Endothelial cell of umbilical vein (primary cell): ENCODE measurements around the gene TACR1. TPM values are rescaled to one million over a fixed set of nuclear protein-coding genes. Genes with fewer than 3 reads are reported as not detected.

ENCODE experiments used
- BruUV-seq: library from RNA; stranded (reverse); fragments of 400-500 nt; replicated peaks from 2 replicates; lab custom pipeline; 2021; lab: Mats Ljungman, UMichigan
- CTCF ChIA-PET: fragments of 300-600, 350-600 bp; sonication (Branson Sonifier 250); formaldehyde crosslinking; loops from one replicate; lab custom pipeline; 2021; ENCODE audit warnings: antibody characterized with exemption, inconsistent platforms; lab: Charles Lee
- POLR2A ChIA-PET: fragments of 300-600, 350-600 bp; sonication (Branson Sonifier 250); formaldehyde crosslinking; loops from one replicate; lab custom pipeline; 2021; ENCODE audit warnings: antibody characterized with exemption, inconsistent platforms; lab: Charles Lee
- DNase-seq: peaks from one replicate; pipeline ENCODE4 v3.0.0-alpha.2; 2011; ENCODE audit warnings: low read depth, low spot score
- FAIRE-seq: peaks from 2 replicates; lab custom pipeline; 2011; peaks lifted over from hg19 to GRCh38; lab: Jason Lieb, UNC
- H2AFZ ChIP-seq: 2 replicates; pipeline ENCODE4 v1.6.0; 2012; ENCODE audit warnings: low read depth, low read length, control low read depth, inconsistent platforms
- H3K27ac ChIP-seq: 2 replicates; pipeline ENCODE4 v1.5.1; 2011; ENCODE audit warnings: low read depth, mild to moderate bottlenecking, control low read depth, low read length, moderate library complexity; ENCODE audit not compliant: insufficient read depth
- H3K27me3 ChIP-seq, 2 experiments: 2 replicates each; pipeline versions ENCODE4 v1.6.0 to v1.6.1; 2011; ENCODE audit warnings: low read length in 2 of 2, mixed read lengths in 1 of 2; ENCODE audit not compliant: control insufficient read depth in 2 of 2, insufficient read depth in 2 of 2
- H3K36me3 ChIP-seq, 2 experiments: 2 replicates in 1 of 2; 3 replicates in 1 of 2; pipeline ENCODE4 v1.5.1; 2011; ENCODE audit warnings: low read length in 2 of 2, mild to moderate bottlenecking in 1 of 2, moderate library complexity in 1 of 2; ENCODE audit not compliant: control insufficient read depth in 2 of 2, insufficient read depth in 2 of 2; ENCODE audit errors: extremely low read depth in 1 of 2
- H3K4me1 ChIP-seq: 3 replicates; pipeline ENCODE4 v1.5.1; 2011; ENCODE audit warnings: mild to moderate bottlenecking, low read length; ENCODE audit not compliant: control insufficient read depth, insufficient read depth; ENCODE audit errors: extremely low read depth
- H3K4me2 ChIP-seq: 2 replicates; pipeline ENCODE4 v1.6.1; 2011; ENCODE audit warnings: low read length, control low read depth, mixed read lengths; ENCODE audit not compliant: insufficient read depth
- H3K4me3 ChIP-seq, 3 experiments: fragments of 200-600 bp in 1 of 3; sonication (generic), shearing (Covaris generic) in 1 of 3; replicated peaks in 1 of 3; 2 replicates each; pipeline ENCODE4 v1.5.1; 2011 to 2016; ENCODE audit warnings: control low read depth in 3 of 3, low read length in 3 of 3, mild to moderate bottlenecking in 2 of 3, inconsistent platforms in 1 of 3, low read depth in 1 of 3, moderate library complexity in 1 of 3; ENCODE audit not compliant: insufficient read depth in 1 of 3
- H3K79me2 ChIP-seq: 2 replicates; pipeline ENCODE4 v1.6.0; 2012; ENCODE audit warnings: low read length, inconsistent platforms; ENCODE audit not compliant: control insufficient read depth, insufficient read depth
- H3K9ac ChIP-seq: replicated peaks from 2 replicates; pipeline ENCODE3; 2011; ENCODE audit warnings: low read length, control low read depth; ENCODE audit not compliant: insufficient read depth; ENCODE audit errors: extremely low read depth
- H3K9me1 ChIP-seq: replicated peaks from 3 replicates; pipeline ENCODE4 v1.6.0; 2011; ENCODE audit warnings: mild to moderate bottlenecking, low read length; ENCODE audit not compliant: control insufficient read depth, insufficient read depth; ENCODE audit errors: extremely low read depth
- H3K9me3 ChIP-seq: replicated peaks from 2 replicates; pipeline ENCODE4 v1.5.1; 2012; ENCODE audit warnings: low read length, inconsistent platforms; ENCODE audit not compliant: control insufficient read depth, insufficient read depth
- H4K20me1 ChIP-seq: replicated peaks from 2 replicates; pipeline ENCODE3; 2011; ENCODE audit warnings: mild to moderate bottlenecking, low read length; ENCODE audit not compliant: control insufficient read depth, insufficient read depth; ENCODE audit errors: extremely low read depth
- CTCF ChIP-seq, 2 donors: IDR thresholded peaks; 1 replicate in 1 of 2; 2 replicates in 1 of 2; pipeline ENCODE4 v1.5.1; 2011; ENCODE audit warnings: low read length in 2 of 2, mild to moderate bottlenecking in 2 of 2, moderate library complexity in 2 of 2, control low read depth in 1 of 2, inconsistent platforms in 1 of 2, low read depth in 1 of 2; ENCODE audit not compliant: insufficient read depth in 1 of 2; ENCODE audit errors: extremely low read depth in 1 of 2
- EZH2 ChIP-seq: IDR thresholded peaks from 2 replicates; pipeline ENCODE4 v1.6.1; 2012; ENCODE audit warnings: borderline replicate concordance, low read depth, mild to moderate bottlenecking, moderate library complexity, low read length, inconsistent platforms; ENCODE audit not compliant: severe bottlenecking
- FOS ChIP-seq: IDR thresholded peaks from 2 replicates; pipeline ENCODE4 v1.6.1; 2011; ENCODE audit warnings: mild to moderate bottlenecking, low read length, moderate library complexity, borderline replicate concordance; ENCODE audit not compliant: insufficient read depth
- GATA2 ChIP-seq: IDR thresholded peaks from 2 replicates; pipeline ENCODE4 v1.7.0; 2011; ENCODE audit warnings: low read depth, mild to moderate bottlenecking, moderate library complexity, mixed read lengths, low read length; ENCODE audit not compliant: insufficient read length, insufficient read depth
- JUN ChIP-seq: IDR thresholded peaks from 2 replicates; pipeline ENCODE4 v1.6.1; 2011; ENCODE audit warnings: borderline replicate concordance, low read depth; ENCODE audit not compliant: insufficient read length, insufficient read depth
- MAX ChIP-seq: IDR thresholded peaks from 2 replicates; pipeline ENCODE4 v1.6.1; 2011; ENCODE audit not compliant: insufficient read depth, insufficient read length
- MYC ChIP-seq: IDR thresholded peaks from one replicate; pipeline ENCODE4 v1.6.1; 2011; ENCODE audit warnings: mild to moderate bottlenecking, low read depth, low read length
- POLR2A ChIP-seq: IDR thresholded peaks from 2 replicates; pipeline ENCODE4 v1.6.1; 2012; ENCODE audit warnings: low read depth, mild to moderate bottlenecking, control low read depth, low read length
- POLR2AphosphoS5 ChIP-seq: IDR thresholded peaks from 2 replicates; pipeline ENCODE4 v1.6.1; 2012; ENCODE audit warnings: low read depth, mild to moderate bottlenecking, control low read depth, low read length, moderate library complexity; ENCODE audit not compliant: insufficient read depth
- dilution Hi-C: fragments of 300-500 bp; cut with MboI; formaldehyde crosslinking; loops from one replicate; pipeline ENCODE4 v1.15.0; 2019; ENCODE audit warnings: low sequenced_read_pairs; ENCODE audit not compliant: extremely low pct_ligation_motif_present
- intact Hi-C: fragments of 100-400 bp; cut with micrococcal nuclease; formaldehyde crosslinking; loops from one replicate; pipeline ENCODE4 v1.10.0; 2022
- polyA plus RNA-seq, 4 experiments: library from polyadenylated mRNA; depleted of rRNA in 3 of 4; stranded (reverse) in 3 of 4; unstranded in 1 of 4; fragments of >200 nt; gene quantifications; 2 replicates each; pipeline versions ENCODE4 v1.2.1 to v1.2.3, GENCODE V29; 2011 to 2012; ENCODE audit warnings: missing spikeins in 1 of 4
- total RNA-seq: library from RNA; stranded (reverse); gene quantifications from 2 replicates; pipeline ENCODE4 v1.2.3, GENCODE V29; 2021

TACR1 gene
- total and polyA plus RNA-seq, 2 donors (not counting 3 experiments of a cell fraction or from before 2014, with no cell fraction given), result not detected

- Histone ChIP-seq H3K27me3 (no peaks in the 10 kb centered on the region), H3K36me3 (no peaks in the 10 kb centered on the region), H4K20me1 (no peaks in the 10 kb centered on the region), H3K4me2 (no peak overlapping the region), H3K27ac (no peak overlapping the region), H3K9me3 (no peaks in the 10 kb centered on the region), H3K9ac (no peak overlapping the region), H3K4me1 (no peaks in the 10 kb centered on the region), H3K4me3 (no peak overlapping the region), H3K9me1 (no peaks in the 10 kb centered on the region), H3K79me2 (no peaks in the 10 kb centered on the region), H2AFZ (no peak overlapping the region)
- TF ChIP-seq POLR2A (no peak), CTCF (IDR thresholded peaks at IDR 0.05; ENCODE audit: extremely low read depth in 1 of 2, insufficient read depth in 1 of 2, low read depth in 1 of 2, low read length in 2 of 2) (peak; percentile 88 to 91)
- intact Hi-C loops (loop anchor here (1.0 to 2.0 kb wide), 5 partner anchors 146 to 563 kb away; no protein-coding TSS in a partner anchor), dilution Hi-C loops (no loop called here)
- DNase-seq, result peak; percentile 66
- POLR2A ChIA-PET, result no interaction called here
- FAIRE-seq, result peak; percentile 87
- CTCF ChIA-PET, result interaction anchor here (0.5 to 3.4 kb wide), 29 partner anchors 9 to 563 kb away, joined by 3 to 41 read pairs (median 5); no protein-coding TSS in a partner anchor
- no TSS peak for BruUV-seq
Measured at GRCh38 chr2:75064691-75065396, 134.5 kb downstream of the TACR1 start.

GRCh38 chr2:75063906-75064305, 135.4 kb downstream of the TACR1 start:
- Histone ChIP-seq H3K9me3 (no peaks in the 10 kb centered on the region), H3K27me3 (no peaks in the 10 kb centered on the region), H3K4me3 (no peak overlapping the region), H3K9me1 (no peaks in the 10 kb centered on the region), H3K27ac (no peak overlapping the region), H3K4me1 (no peaks in the 10 kb centered on the region), H3K36me3 (no peaks in the 10 kb centered on the region), H4K20me1 (no peaks in the 10 kb centered on the region), H3K4me2 (no peak overlapping the region), H3K79me2 (no peaks in the 10 kb centered on the region), H2AFZ (no peak overlapping the region), H3K9ac (no peak overlapping the region)
- DNase-seq, result no peak
- POLR2A ChIA-PET, result no interaction called here
- dilution Hi-C loops (no loop called here), intact Hi-C loops (loop anchor here (2.0 kb wide), 1 partner anchor 145 kb away; no protein-coding TSS in a partner anchor)
- CTCF ChIA-PET, result interaction anchor here (0.5 to 3.4 kb wide), 17 partner anchors 10 to 564 kb away, joined by 3 to 41 read pairs (median 6); no protein-coding TSS in a partner anchor
- no peak for TF ChIP-seq CTCF (IDR thresholded peaks at IDR 0.05; ENCODE audit: extremely low read depth in 1 of 2, insufficient read depth in 1 of 2, low read depth in 1 of 2, low read length in 2 of 2)
- no peak for TF ChIP-seq EZH2
- TF ChIP-seq JUN, result no peak
- TF ChIP-seq POLR2AphosphoS5, result no peak
- no peak for TF ChIP-seq FOS
- TF ChIP-seq MYC, result no peak
- no peak for TF ChIP-seq GATA2
- TF ChIP-seq MAX, result no peak
- no peak for TF ChIP-seq POLR2A
- FAIRE-seq, result no peak
- BruUV-seq, result no TSS peak
